ENCODE data around the gene PGBD5.

PGBD5 gene

DNA sequence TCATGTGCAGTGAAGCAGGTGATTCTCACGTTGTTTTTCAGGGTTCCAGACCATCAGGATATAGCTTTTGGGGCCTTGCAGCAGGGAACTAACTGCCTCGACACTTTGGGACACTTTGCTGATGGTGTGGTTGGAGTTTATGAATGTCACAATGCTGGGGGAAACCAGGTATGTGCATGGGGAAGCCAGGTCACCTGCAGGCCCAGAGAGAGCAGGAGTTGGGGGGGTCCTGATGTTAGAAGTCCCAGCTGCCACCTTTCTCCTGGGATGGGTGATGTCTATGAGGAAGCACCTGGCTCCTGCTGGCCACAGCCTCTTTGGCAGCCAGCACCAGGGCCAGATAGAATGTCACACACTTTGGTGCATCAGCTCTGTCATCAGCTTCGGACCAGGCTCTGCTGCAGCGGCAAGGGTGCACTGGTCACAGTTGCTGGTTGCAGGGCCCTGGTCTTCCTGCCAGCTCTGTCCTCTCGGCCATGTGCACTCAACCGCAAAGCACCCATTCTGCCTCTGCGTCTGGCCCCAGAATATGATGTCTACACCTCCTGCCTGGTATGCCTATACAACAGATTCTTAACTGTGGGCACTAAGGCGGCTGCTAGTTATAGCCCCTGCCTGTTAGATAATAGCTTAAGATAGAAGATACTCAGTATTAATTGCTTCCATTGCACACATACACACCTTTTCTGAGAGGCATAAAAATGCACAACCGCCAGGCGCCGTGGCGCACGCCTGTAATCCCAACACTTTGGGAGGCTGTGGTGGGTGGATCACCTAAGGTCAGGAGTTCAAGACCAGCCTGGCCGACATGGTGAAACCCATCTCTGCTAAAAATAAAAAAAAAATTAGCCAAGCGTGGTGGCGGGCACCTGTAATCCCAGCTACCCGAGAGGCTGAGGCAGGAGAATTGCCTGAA lies 160.7 kb downstream of the PGBD5 start:
- no peaks in the 10 kb centered on the region for H3K27me3 ChIP-seq (ENCODE audit: control insufficient read depth in 1 of 2, insufficient read depth in 1 of 2, low read length in 2 of 2)
- H3K9me3 ChIP-seq (ENCODE audit: control insufficient read depth, low read length), result no peaks in the 10 kb centered on the region
- no peak overlapping the region for H4K91ac ChIP-seq (ENCODE audit: low read length)
- no peak overlapping the region for H2BK15ac ChIP-seq (ENCODE audit: low read depth, poor library complexity, severe bottlenecking)
- H3K27ac ChIP-seq (ENCODE audit: low read length, poor library complexity, severe bottlenecking), result no peak overlapping the region
- WGBS, result 95% methylated on average over 15 of the region's 17 CpGs
- H3K79me1 ChIP-seq (replicated peaks; ENCODE audit: low read length, poor library complexity, severe bottlenecking), result peaks cover 10% of the 10 kb centered on the region
- no peak overlapping the region for H3K9ac ChIP-seq (ENCODE audit: low read length)
- H3K18ac ChIP-seq (ENCODE audit: low read depth in 1 of 2, low read length in 2 of 2), result no peak overlapping the region
- no peak overlapping the region for H2BK12ac ChIP-seq (ENCODE audit: low read length in 2 of 2)
- no peak overlapping the region for H2AFZ ChIP-seq (ENCODE audit: low read depth, low read length)
- no peak for DNase-seq
- H3K14ac ChIP-seq (ENCODE audit: low read length in 2 of 2), result no peak overlapping the region
- H2AK5ac ChIP-seq (ENCODE audit: low read length, severe bottlenecking), result no peak overlapping the region
- H3K4me2 ChIP-seq (ENCODE audit: low read length, poor library complexity, severe bottlenecking), result no peak overlapping the region
- no peak overlapping the region for H3K4me3 ChIP-seq (ENCODE audit: insufficient read depth in 1 of 2, low read depth in 1 of 2, low read length in 2 of 2)
- no peak overlapping the region for H3K4ac ChIP-seq (ENCODE audit: low read depth in 1 of 2, low read length in 2 of 2)
- H2BK5ac ChIP-seq (ENCODE audit: low read depth, low read length, poor library complexity, severe bottlenecking), result no peak overlapping the region
- no peak overlapping the region for H4K8ac ChIP-seq (ENCODE audit: low read length)
- H3K23ac ChIP-seq (ENCODE audit: low read length in 2 of 2), result no peak overlapping the region
- H2BK120ac ChIP-seq (ENCODE audit: low read depth, low read length), result no peak overlapping the region
- peaks cover 7% of the 10 kb centered on the region for H3K4me1 ChIP-seq (ENCODE audit: control insufficient read depth, insufficient read depth, low read depth, low read length)
- peaks cover 59 to 70% of the 10 kb centered on the region in 2 experiments for H3K36me3 ChIP-seq (ENCODE audit: control insufficient read depth in 1 of 2, insufficient read depth in 2 of 2, low read depth in 1 of 2, low read length in 2 of 2)
